ENCODE measurements around the gene ZBTB7B.

DNA sequence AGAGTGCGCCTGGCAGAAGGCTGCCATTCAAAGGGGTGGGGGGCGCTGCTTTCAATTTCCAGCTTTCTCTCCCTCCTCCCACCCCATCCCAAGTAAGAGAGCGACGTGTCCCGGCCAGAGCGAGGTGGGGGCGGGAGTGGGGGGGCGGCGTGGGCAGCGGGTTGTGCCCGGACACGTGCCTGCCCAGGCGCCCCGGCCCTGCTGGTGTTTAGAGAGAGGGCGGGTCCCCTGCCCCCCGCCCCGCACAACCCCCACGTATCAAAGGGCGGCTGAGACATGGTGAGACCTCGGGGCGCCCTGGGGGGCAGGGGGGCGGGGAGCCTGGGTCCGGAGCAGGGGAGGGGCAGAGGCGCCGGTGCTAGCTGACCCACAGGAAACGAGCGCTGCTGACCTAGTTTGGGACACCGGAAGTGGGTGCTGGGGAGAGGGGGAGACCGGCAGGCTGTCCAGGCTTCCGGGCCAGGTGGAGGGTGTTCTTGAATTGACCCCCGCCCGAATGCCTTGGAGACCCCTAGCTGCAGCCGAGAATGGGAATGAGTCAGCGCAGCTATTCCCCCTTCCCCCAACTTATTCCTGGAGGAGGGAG lies 1.3 kb downstream of the ZBTB7B start:
- TF ChIP-seq CTCF (conservative IDR thresholded peaks at IDR 0.05 in 1 of 2, IDR thresholded peaks at IDR 0.05 in 1 of 2; ENCODE audit: extremely low read depth in 1 of 2, insufficient read depth in 1 of 2, low read depth in 1 of 2, low read length in 2 of 2) (no peak), EZH2 (IDR thresholded peaks at IDR 0.05; ENCODE audit: borderline replicate concordance, low read length) (no peak)
